Activated T-cell treated with anti-CD3 and anti-CD28 coated beads for 4 hours (primary cell): Measurements from ENCODE around the gene TBCB.
"Not testable (repeated sequence)": the region's sequence is repeated elsewhere in the genome, so short reads cannot be mapped to it uniquely, and the experiment has no call there.

Source experiments
- DNase-seq: peaks from one replicate; pipeline ENCODE4 v3.0.0-alpha.2; 2020

TBCB gene

GRCh38 chr19:36103040-36103626 lies 12.1 kb upstream of the TBCB start:
- no peak for DNase-seq

DNA sequence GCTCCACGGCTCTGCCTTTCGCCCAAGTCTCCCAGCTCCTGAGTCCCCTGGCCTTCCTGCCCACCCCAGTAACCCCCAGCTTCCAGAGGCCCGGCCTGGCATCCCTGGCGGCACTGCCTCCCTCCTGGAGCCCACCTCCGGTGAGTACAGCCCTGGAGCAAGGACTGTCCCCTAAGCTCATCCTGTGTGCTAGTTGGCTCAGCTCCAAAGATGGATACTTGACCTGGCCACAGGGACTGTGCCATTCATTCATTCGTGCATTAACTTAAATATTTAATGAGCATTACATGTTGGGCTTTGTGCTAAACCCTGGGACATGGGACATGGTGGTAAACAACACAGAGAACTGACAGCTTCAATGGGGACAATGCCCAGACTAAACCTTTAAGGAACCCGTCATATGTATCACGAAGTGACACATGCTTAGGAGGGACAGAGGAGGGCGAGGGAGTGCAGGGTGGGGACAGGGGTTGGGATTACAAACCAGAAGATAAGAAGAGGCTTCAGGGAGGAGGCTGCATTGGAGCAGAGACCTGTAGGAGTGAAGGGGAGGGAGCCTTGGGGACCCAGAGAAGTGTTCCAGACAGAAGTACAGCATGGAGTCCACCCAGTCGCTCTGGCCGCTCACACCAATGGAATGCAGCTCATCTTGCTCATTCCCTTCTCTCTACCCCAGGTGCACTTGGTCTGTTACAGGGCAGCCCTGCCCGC lies 11.3 kb upstream of the TBCB start:
- DNase-seq: no peak

DNA sequence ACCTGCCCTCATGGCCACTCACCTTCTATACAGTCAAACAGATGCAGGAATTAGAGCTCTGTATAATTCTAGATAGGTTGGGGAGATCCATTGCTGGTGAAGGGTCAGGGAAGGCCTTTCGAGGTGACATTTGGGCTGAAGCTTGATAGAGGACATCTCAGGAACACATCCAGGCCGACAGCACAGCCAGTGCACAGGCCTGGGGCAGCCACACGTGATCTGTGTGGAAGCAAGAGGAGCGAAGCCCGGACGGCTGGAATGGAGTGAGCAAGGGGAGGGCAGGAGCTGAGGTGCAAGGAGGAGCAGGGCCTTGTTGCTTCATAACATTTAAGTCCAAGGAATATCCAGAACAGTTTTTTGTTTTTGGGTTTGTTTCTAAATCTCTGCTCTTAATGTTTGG lies 8.8 kb upstream of the TBCB start:
- no peak for DNase-seq

DNA sequence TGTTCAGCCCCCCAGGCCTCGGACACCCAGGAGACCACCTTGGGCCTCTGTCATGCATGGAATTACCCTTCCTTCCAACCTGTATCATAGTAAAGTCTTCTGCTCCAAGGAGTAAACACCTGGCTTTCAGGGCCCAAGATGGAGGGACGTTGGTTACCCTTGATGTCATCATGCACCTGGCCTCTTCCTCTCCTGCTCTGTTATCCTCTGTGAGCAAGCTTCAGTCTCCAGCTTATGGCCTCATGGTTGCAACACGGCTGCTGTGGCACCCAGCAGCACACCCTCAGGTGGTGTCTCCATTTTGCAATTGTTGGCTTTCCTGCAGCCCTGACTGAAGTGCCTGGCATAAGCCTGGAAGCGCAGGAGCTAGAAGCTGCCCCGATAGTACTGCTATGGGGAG lies 8.3 kb upstream of the TBCB start:
- DNase-seq: no peak

- DNase-seq: no peak
Observed at GRCh38 chr19:36108684-36109083, 6.6 kb upstream of the TBCB start.

DNA sequence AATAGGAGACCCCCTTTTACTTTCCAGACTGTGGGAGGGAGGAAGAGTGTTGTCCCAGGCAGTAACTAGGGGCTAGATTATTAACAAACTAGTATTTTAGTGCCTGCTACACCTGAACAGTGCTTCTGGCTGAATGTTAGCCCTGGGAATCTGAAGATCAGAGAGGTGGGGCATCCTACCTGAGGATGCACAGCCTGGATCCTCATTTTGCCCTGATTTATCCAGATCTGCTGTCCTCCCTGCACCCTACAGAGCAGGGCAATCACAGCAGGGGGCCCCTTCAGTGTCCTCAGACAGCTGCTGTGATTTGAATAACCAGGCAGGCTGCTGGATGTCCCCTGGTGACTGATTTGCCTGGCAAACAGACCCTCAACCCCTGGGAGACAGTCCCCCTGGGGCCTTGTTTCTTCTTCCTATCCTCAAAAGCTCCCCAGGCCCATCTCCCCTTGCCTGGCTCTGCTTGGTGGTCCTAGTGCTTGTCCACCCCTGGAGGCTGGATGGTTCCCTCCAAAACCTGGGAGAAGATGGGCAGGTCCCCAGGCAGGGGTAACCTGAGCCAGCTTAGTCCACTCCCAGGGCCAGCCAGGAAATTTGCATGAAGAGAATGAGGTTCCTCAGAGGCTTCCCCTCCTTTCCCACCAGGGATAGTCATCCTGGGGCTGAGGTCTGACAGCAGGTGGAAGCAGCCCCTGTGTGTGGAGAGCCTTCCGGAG lies 4.6 kb upstream of the TBCB start, which contains the start of gene OVOL3:
Gene OVOL3, plus strand, starts transcription at position 657 of the 713 bp plus-strand sequence. CDS start 60 bp downstream, outside the sequence.
- no peak for DNase-seq

DNA sequence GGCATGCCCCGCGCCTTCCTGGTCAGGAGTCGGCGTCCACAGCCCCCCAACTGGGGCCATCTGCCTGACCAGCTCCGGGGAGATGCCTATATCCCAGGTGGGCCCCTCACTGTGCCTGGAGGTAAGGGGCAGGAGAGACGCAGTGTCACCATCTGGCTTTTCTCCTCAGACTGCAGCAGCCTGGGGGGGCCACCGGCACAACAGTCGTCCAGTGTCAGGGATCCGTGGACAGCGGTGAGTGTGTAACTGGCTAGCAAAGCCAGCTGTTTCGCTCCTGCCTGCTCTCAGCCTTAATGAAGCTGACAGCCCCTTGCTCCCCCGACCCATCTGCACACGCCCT lies 4.1 kb upstream of the TBCB start:
- no peak for DNase-seq

DNA sequence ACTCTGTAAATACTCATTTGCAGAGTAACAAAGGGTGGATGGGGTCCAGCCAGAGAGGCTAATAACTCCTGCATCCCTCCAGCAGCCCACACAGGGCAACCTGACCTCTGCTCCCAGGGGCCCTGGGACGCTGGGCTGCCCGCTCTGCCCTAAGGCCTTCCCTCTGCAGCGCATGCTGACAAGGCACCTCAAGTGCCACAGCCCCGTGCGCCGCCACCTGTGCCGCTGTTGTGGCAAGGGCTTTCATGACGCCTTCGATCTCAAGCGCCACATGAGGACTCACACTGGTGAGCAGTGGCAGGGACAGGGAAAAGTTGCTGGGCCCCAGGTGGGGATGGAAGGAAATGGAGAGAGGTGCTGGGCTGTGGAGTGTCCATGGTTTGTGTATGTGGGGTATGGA lies 2.6 kb upstream of the TBCB start:
- no peak for DNase-seq

- no peak for DNase-seq
Observed at GRCh38 chr19:36113425-36113824, 1.8 kb upstream of the TBCB start.

- DNase-seq: peak; percentile 9
Observed at GRCh38 chr19:36113894-36114720, 1.2 kb upstream of the TBCB start.

DNA sequence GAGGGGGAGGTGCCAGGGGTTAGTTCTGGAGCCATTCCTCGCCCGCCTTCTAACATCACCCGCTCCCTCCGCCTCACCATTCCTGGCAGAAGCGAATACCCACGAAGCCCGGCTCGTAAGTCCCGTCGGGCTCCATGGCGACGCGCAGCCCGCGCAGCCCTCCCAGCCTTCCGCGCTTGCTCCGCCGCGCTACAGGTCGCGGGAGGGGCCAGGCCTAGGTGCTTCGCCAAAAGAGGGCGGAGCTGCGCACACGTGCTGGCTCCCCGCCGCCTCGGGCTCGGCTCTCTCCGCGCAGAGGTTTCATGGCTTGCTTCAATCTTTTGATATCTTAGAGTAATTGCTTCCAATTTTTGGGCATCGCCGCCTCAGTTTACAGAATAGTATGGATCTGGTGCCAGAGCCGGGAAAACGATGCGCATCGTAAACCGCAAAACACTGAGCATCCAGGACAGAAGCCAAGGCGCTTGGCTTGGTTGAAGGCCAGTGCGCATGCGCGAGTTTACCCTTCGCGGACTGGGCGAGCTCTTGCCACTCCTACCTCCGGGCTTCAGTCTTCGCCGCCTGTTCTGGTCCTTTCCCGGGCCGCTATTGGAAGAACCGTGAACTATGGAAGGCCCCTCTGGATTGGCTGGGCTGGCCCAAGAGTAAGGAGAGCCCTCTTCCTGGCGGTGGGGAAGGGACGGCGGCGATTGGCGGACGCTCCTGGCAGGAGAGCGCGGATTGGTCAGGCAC lies 381 bp upstream of the TBCB start, which contains the start of gene POLR2I:
Gene POLR2I, minus strand, starts transcription at position 155 of the 732 bp plus-strand sequence. Its CDS starts 19 bp downstream, at position 136.
- DNase-seq: peak; percentile 96

GRCh38 chr19:36116344-36116637 lies 1.0 kb downstream of the TBCB start:
- DNase-seq: no peak

DNA sequence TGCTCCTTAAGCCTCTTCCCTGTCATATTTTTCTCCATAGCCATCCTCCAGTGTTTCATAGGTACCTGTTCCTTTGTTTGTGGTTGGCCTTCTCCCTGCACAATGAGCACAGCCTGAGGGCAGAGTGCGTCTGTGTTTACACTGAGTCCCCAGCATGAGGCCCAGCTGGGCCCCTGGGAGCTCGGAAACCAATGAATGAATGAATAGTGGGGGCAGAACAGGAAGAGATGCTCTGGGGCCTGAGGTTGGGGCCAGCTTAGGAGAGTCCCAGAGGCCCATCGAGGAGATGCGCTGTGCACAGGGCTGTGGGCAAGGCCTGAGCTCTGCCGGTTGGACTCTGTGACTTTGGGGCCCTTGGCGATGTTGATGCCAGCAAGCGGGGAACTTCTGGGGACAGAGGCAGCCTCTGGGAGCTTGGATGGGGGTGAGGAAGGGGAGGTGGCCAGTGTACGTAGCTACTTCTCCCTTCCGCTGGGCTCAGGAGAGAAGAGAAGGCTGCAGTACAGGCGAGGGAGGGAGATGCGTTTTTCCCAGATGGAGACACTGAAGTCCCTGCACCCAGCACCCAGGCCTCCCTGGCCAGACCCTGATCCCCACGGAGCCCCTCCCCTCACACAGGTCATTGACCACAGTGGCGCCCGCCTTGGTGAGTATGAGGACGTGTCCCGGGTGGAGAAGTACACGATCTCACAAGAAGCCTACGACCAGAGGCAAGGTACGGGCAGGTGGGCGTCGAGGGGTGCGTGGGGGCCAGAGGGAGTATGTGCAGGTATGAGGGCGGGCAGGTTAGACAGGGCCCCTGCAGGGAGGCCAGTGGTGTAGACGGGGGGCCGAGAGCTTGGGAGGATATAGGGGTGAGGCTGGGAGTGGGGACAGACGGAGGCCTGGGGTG lies 5.1 kb downstream of the TBCB start:
- DNase-seq: no peak

DNA sequence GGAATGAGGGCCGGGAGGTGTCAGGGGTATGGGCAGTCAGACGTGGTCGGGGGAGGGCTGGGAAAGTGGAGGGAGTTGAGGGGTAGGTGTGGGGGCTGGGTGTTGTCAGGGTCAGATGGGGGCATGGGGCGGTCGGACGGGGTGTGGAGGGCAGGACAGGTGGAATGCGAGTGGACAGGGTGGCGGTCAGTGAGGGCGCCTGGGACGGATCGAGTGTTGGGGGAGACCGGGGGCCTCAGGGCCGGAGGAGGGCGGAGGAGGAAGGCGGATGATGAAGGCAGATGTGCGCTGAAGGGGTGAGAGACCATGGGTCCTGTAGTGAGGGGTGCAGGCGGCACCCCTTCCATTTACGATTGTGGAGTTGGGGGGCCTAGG lies 5.7 kb downstream of the TBCB start:
- DNase-seq: no peak

DNA sequence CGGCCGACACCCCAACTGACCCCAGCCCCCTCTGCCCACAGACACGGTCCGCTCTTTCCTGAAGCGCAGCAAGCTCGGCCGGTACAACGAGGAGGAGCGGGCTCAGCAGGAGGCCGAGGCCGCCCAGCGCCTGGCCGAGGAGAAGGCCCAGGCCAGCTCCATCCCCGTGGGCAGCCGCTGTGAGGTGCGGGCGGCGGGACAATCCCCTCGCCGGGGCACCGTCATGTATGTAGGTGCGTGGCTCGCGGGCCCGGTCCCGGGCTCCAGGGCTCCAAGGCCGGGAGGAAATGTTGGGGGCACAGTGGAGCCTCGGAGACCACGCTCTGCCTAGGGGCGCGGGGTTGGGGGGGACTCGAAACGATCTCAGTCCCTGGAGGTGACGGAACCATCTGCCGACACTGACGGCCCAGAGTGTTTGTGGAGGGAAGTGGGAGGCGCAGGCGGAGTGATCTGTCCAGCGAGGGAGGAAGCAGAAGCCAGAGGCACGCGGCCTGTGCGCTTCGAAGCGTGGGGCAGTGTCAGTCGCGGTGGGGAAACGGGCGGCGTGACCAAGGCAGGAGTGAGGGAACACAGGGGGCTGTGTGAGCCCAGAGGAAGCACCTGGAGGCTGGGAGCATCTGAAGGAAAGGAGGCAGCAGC lies 6.3 kb downstream of the TBCB start:
- DNase-seq: no peak

- DNase-seq: no peak
Observed at GRCh38 chr19:36125557-36125956, 10.3 kb downstream of the TBCB start.

- DNase-seq: no peak
Observed at GRCh38 chr19:36128392-36128736, 13.1 kb downstream of the TBCB start.

- DNase-seq: not testable (repeated sequence)
Observed at GRCh38 chr19:36131221-36131620, 16.0 kb downstream of the TBCB start.

GRCh38 chr19:36134867-36135266 lies 19.6 kb downstream of the TBCB start:
- not testable (repeated sequence) for DNase-seq

GRCh38 chr19:36136964-36137686 lies 21.9 kb downstream of the TBCB start:
- no peak for DNase-seq

DNA sequence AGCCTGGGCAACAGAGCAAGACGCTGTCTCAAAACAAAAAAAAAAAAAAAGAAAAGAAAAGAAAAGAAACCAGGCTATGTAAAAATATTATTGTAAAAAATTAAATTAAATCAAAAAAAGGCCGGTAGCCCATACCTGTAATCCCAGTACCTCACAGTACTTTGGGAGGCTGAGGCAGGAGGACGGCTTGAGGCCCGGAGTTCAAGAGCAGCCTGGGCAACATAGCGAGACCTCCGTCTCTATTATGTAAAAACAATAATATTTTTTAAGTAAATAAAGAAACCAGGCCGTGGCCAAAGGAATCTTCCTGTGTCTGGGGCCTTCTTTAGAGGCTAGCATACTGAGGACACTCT lies 23.8 kb downstream of the TBCB start:
- no peak for DNase-seq
